ENCODE results near the gene ARHGAP32.
"Not testable (repeated sequence)": the region's sequence is repeated elsewhere in the genome, so short reads cannot be mapped to it uniquely, and the experiment has no call there.

GRCh38 chr11:129185082-129185481, 7.0 kb downstream of the ARHGAP32 start:
- TF ChIP-seq, protein P1, sequence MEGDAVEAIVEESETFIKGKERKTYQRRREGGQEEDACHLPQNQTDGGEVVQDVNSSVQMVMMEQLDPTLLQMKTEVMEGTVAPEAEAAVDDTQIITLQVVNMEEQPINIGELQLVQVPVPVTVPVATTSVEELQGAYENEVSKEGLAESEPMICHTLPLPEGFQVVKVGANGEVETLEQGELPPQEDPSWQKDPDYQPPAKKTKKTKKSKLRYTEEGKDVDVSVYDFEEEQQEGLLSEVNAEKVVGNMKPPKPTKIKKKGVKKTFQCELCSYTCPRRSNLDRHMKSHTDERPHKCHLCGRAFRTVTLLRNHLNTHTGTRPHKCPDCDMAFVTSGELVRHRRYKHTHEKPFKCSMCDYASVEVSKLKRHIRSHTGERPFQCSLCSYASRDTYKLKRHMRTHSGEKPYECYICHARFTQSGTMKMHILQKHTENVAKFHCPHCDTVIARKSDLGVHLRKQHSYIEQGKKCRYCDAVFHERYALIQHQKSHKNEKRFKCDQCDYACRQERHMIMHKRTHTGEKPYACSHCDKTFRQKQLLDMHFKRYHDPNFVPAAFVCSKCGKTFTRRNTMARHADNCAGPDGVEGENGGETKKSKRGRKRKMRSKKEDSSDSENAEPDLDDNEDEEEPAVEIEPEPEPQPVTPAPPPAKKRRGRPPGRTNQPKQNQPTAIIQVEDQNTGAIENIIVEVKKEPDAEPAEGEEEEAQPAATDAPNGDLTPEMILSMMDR (IDR thresholded peaks at IDR 0.05; ENCODE audit: insufficient read depth, low read length, poor library complexity, severe bottlenecking): not testable (repeated sequence)
- TF ChIP-seq EZH2phosphoT487 (conservative IDR thresholded peaks at IDR 0.05; ENCODE audit: low read length): not testable (repeated sequence)
